Skin epidermis (tissue), 12 donors: ENCODE results near the gene FLT3LG.
"Not testable (repeated sequence)": the region's sequence is repeated elsewhere in the genome, so short reads cannot be mapped to it uniquely, and the experiment has no call there.

Experiments used
- H3K27ac ChIP-seq, 21 experiments: fragments of 200-600 bp; sonication (generic) in 11 of 21; one replicate each; pipeline ENCODE4 v1.5.0; 2020; ENCODE audit warnings: mild to moderate bottlenecking in 3 of 21, inconsistent platforms in 2 of 21, moderate library complexity in 2 of 21
- H3K4me3 ChIP-seq, 7 experiments: fragments of 200-600 bp; sonication (generic) in 2 of 7; one replicate each; pipeline ENCODE4 v1.5.0; 2020; ENCODE audit warnings: inconsistent platforms in 2 of 7, mild to moderate bottlenecking in 2 of 7, moderate library complexity in 1 of 7

The FLT3LG gene

DNA sequence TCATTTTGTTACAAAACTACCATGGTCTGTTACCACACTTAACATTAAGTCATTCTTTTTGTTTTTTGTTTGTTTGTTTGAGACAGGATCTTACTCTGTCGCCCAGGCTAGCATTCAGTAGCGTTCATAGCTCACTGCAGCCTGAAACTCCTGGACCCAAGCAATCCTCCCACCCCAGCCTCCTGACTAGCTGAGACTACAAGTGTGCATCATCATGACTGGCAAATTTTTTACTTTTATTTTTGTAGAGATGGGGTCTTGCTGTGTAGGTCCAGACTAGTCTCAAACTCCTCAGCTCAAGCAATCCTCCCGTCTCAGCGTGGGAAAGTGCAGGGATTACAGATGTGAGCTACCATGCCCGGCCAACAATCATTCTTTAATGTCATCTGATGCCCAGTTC is 17.7 kb upstream of the FLT3LG start:
- Histone ChIP-seq H3K27ac (peak overlapping the region in 17 of 21 experiments; percentile 21 to 80 (median 58)), H3K4me3 (no peak overlapping the region)

DNA sequence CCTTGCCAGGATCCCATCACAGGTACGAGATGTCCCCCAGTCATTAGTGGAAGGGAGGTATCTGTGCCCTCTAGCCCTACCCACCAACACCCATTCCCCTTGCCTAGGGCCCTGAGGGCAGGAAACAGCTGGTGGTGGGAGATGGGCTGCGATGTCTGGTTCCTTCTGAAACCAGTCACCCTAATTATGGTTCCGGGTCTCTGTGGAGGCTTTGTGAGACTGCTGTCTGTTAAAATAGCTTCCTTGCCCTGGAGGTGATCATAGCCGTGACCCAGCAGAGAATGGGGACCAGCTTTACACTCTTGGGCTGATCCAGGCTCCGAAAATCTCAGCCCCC is 15.5 kb upstream of the FLT3LG start:
- peak overlapping the region in 20 of 21 experiments; percentile 11 to 88 (median 63) for H3K27ac ChIP-seq

DNA sequence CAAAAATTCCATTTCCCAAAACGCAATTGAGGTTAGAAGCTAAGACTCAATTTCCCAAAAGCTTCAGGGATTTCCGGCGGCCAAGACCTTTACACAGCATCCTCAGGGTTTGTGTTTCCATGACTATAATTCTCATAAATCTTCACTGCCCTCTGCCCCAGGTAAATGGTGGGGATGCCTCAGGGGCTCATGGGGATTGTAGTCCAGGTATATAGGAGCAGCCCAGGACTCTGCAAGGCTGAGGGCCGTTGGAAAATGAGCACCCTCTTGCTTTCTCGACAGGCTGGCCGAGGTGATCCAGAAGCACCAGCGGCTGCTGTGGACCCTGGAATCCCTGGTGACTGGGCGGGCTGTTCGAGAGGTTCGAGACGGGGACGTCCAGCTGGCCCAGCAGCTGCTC is 14.6 kb upstream of the FLT3LG start:
- Histone ChIP-seq H3K27ac (peak overlapping the region in 3 of 21 experiments; percentile 22 to 80 (median 65)), H3K4me3 (no peak overlapping the region)

More for the DNA sequence above, 15.5 kb upstream of the FLT3LG start:
- no peak overlapping the region for H3K4me3 ChIP-seq

DNA sequence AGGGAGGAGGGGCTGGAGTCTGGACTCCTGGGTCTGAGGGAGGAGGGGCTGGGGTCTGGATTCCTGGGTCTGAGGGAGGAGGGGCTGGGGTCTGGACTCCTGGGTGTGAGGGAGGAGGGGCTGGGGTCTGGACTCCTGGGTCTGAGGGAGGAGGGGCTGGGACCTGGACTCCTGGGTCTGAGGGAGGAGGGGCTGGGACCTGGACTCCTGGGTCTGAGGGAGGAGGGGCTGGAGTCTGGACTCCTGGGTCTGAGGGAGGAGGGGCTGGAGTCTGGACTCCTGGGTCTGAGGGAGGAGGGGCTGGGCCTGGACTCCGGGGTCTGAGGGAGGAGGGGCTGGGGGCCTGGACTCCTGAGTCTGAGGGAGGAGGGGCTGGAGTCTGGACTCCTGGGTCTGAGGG is 12.9 kb upstream of the FLT3LG start:
- H3K4me3 ChIP-seq: not testable (repeated sequence)
- peak overlapping the region in 2 of 21 experiments; percentile 23 to 47 for H3K27ac ChIP-seq

DNA sequence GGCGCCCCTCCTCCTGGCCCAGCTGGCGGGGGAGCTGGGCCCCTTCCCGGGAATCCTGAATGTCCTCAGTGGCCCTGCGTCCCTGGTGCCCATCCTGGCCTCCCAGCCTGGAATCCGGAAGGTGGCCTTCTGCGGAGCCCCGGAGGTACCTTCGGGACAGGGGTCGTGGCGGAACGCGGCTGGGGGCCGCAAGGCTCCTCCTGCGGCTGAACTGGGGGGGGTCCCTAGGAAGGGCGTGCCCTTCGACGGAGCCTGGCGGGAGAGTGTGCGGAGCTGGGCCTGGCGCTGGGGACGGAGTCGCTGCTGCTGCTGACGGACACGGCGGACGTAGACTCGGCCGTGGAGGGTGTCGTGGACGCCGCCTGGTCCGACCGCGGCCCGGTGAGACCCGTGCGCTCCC is 12.4 kb upstream of the FLT3LG start:
- H3K27ac ChIP-seq: peak overlapping the region in 1 of 21 experiments; percentile 47

DNA sequence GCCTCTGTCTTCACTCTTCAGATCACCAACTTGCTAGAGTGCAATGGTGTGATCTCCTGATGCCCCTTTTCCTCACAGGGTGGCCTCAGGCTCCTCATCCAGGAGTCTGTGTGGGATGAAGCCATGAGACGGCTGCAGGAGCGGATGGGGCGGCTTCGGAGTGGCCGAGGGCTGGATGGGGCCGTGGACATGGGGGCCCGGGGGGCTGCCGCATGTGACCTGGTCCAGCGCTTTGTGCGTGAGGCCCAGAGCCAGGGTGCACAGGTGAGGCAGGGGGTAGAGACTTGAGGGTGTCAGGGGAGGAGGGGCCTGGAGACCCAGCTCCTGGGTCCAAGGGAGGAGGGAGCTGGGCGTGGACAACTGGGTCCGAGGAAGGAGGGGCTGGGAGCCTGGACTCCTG is 11.5 kb upstream of the FLT3LG start:
- Histone ChIP-seq H3K4me3 (no peak overlapping the region), H3K27ac (no peak overlapping the region)

More for the DNA sequence above, 12.4 kb upstream of the FLT3LG start:
- no peak overlapping the region for H3K4me3 ChIP-seq

DNA sequence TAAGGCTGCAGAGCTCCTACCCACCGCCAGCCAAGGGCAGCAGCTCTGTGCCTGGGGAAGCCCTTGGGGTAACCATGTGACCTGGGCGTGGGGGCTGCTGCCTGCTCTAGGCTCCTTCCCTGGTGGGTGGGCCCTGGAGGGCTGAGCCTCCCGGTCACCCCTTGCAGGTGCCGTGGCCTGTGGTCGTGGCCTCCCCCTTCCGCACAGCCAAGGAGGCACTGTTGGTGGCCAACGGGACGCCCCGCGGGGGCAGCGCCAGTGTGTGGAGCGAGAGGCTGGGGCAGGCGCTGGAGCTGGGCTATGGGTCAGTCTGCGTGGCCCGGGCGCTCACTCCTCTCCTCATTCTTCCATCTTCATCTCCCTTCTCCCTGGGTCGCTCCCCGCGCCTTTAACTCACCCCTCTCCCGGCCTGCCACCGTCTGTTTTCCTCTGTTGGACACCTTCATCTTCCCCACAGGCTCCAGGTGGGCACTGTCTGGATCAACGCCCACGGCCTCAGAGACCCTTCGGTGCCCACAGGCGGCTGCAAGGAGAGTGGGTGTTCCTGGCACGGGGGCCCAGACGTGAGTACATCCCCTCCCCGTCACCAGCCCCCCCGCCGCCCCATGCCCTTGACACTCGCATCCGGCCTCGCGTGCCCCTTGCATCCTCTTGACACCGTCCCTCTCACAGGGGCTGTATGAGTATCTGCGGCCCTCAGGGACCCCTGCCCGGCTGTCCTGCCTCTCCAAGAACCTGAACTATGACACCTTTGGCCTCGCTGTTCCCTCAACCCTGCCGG is 9.9 kb upstream of the FLT3LG start:
- H3K4me3 ChIP-seq: no peak overlapping the region
- no peak overlapping the region for H3K27ac ChIP-seq

DNA sequence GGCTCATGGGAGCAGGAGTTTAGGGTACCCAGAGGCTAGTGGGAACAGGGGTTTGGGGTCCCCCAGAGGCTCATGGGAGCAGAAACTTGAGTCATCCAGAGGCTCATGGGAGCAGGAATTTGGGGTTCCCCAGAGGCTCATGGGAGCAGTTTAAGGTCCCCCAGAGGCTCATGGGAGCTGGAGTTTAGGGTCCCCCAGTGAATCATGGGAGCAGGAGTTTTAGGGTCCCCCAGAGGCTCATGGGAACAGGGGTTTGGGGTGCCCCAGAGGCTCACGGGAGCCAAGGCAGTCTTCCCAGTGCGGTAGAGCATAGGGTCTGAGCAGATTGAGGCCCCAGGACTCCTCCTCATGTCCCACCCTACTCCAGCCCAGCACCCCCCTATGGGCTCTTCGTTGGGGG is 8.6 kb upstream of the FLT3LG start:
- no peak overlapping the region for H3K4me3 ChIP-seq
- H3K27ac ChIP-seq: peak overlapping the region in 5 of 21 experiments; percentile 2 to 58 (median 25)

DNA sequence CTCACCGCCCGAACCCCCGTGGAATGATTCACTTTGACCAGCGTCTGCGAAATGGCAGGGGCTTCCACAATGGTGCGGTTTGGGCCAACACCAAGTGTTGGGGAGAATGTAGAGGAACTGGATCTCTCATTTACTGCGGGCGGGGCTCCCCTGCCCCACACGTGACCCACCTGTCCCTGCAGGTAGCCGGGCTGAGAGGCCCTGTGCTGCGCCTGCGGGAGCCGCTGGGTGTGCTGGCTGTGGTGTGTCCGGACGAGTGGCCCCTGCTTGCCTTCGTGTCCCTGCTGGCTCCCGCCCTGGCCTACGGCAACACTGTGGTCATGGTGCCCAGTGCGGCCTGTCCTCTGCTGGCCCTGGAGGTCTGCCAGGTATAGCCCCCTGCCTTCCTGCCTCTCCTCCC is 5.8 kb upstream of the FLT3LG start:
- H3K27ac ChIP-seq: peak overlapping the region in 20 of 21 experiments; percentile 64 to 97 (median 87)

DNA sequence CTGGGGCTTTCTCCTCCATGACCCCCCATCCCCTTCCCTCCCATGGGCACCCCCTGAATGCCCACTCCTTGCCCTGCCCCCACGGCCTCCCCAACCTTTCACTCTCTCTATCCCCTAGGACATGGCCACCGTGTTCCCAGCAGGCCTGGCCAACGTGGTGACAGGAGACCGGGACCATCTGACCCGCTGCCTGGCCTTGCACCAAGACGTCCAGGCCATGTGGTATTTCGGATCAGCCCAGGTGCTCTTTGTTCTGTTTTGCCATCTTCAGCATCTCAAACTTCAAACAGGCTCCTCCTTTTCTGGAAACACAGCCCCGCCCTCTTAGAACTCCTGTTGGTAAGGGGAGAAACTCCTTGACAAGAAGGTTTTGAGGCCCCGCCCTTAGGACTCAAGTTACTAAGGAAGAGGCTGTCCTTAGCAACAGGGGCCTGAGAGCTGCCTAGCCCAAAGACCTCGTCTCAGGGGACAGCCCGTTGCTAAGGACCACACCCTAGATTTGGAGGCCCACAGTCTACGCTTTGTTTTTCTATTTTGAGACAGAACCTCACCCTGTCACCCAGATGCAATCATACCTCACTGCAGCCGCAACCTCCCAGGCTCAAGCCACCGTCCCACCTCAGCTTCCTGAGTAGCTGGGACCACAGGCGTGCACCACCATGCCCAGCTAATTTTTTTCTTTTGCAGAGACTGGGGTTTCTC is 5.1 kb upstream of the FLT3LG start:
- Histone ChIP-seq H3K27ac (peak overlapping the region in 20 of 21 experiments; percentile 64 to 97 (median 87)), H3K4me3 (peak overlapping the region in 2 of 7 experiments; percentile 1 to 26)

More for the DNA sequence above, 5.8 kb upstream of the FLT3LG start:
- peak overlapping the region in 2 of 7 experiments; percentile 1 to 26 for H3K4me3 ChIP-seq

DNA sequence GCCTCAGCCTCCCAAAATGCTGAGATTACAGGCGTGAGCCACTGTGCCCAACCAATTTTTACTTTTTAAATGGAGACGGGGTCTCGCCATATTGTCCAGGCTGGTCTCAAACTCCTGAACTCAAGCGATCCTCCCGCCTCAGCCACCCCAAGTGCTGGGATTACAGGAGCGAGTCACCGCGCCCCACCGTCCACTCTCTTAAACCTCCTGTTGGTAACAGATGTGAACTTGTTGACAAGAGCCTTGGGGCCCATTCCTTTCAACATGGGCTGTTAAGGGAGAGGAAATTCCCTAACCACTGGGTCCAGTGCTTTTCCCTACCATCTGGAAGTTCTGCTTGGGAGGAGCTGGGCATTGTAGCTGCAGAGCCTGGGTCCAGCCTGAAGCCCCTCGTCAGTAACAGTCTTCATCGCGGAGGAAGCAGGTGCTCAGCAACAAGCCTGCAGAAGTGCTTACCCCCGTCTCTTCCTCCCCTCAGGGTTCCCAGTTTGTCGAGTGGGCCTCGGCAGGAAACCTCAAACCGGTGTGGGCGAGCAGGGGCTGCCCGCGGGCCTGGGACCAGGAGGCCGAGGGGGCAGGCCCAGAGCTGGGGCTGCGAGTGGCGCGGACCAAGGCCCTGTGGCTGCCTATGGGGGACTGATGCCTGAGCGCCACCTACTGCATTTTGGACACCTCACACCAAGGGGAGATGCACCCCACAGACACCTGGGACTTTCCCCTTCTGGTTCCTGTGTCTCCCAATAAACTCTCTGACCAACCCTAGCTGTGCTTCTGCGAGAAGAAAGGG is 4.0 kb upstream of the FLT3LG start:
- Histone ChIP-seq H3K27ac (peak overlapping the region in 20 of 21 experiments; percentile 10 to 97 (median 86)), H3K4me3 (no peak overlapping the region)

DNA sequence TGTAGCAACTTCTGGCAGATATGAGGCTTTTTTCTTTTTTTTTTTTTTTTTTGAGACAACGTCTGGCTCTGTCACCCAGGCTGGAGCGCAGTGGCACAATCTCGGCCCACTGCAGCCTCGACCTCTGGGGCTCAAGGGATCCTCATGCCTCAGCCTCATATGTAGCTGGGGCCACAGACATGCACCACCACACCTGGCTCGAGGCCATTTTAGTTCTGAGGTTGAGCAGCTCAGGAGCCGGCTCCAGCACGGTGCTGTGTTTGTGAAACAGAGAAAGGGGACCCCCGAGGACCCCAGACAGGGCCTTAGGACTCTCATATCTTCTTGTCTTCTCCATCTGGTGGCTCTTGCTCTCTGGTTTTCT is 3.4 kb upstream of the FLT3LG start:
- Histone ChIP-seq H3K27ac (peak overlapping the region in 16 of 21 experiments; percentile 10 to 97 (median 86)), H3K4me3 (no peak overlapping the region)

DNA sequence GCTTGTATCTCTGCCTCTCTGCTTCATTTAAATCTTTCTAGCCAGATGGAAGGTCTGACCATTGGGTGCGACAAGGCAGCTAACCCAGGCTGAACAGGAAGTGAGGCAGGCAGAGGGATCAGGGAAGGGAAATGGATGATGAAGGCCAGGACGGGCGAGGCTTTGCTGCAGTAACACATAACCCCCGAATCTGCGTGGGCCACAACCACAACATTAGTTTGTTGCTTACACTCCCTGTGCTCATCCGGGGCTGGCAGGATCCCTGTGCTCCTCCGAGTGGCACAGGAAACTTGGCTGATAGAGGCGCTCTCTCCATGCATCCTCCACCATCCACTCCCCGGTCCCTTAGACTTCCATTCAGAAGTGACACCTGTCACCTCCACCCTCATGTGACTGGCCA is 1.1 kb upstream of the FLT3LG start:
- Histone ChIP-seq H3K4me3 (no peak overlapping the region), H3K27ac (peak overlapping the region in 12 of 21 experiments; percentile 38 to 94 (median 88))

DNA sequence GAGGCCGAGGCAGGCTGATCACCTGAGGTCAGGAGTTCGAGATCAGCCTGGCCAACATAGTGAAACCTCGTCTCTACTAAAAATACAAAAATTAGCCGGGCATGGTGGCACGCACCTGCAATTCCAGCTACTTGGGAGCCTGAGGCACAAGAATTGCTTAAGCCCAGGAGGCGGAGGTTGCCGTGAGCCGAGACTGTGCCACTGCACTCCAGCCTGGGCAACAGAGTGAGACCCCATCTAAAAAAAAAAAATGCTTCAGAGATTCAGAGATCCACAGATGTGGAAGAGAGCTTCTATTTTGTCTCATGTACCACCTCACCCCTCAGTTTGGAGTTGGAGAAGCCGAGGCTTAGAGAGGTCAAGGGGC is 531 bp upstream of the FLT3LG start:
- Histone ChIP-seq H3K27ac (peak overlapping the region in 20 of 21 experiments; percentile 43 to 94 (median 87)), H3K4me3 (peak overlapping the region; percentile 42 to 77 (median 52))

DNA sequence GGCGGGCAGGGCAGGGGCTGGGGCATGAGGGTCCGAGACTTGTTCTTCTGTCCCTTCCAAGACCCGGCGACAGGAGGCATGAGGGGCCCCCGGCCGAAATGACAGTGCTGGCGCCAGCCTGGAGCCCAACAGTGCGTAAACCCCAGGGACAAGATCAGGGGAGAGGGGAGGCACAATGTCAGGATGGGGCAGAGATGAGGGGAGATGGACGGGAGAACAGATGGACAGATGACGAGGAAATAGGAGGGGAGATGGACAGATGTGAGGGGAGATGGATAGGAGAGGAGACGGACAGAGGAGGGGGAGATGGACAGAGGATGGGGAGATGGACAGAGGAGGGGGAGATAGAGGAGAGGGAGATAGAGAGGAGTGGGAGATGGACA is 518 bp downstream of the FLT3LG start:
- H3K4me3 ChIP-seq: peak overlapping the region; percentile 42 to 77 (median 52)
- H3K27ac ChIP-seq: peak overlapping the region; percentile 33 to 94 (median 87)

DNA sequence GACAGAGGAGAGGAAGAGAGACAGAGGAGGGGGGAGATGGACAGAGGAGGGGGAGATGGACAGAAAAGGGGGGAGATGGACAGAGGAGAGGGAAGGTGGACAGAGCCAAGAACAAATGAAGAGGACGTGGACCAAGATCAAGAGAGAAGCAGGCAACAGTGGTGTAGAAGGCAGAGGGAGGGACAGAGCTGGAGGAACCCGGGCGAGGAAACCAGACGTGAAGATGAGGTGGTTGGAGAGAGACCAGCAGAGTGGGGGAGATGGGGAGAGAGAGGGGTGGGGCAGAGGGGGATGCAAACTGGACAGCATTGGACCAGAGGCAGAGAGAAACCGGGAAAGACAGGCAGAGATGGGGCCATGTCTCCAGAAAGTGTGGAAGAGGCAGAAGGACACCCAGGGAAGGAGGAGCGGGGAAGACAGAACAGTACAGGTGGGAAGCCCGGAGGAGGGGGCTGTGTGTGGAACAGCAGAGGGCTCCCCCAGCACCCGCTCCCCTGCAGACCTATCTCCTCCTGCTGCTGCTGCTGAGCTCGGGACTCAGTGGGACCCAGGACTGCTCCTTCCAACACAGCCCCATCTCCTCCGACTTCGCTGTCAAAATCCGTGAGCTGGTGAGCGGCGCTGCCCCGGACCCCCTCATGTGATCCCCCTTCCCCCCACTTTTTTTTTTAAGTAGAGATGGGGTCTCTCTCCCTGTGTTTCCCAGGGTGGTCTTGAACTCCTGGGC is 1.3 kb downstream of the FLT3LG start:
- peak overlapping the region in 17 of 21 experiments; percentile 28 to 94 (median 87) for H3K27ac ChIP-seq
- peak overlapping the region; percentile 2 to 77 (median 52) for H3K4me3 ChIP-seq

DNA sequence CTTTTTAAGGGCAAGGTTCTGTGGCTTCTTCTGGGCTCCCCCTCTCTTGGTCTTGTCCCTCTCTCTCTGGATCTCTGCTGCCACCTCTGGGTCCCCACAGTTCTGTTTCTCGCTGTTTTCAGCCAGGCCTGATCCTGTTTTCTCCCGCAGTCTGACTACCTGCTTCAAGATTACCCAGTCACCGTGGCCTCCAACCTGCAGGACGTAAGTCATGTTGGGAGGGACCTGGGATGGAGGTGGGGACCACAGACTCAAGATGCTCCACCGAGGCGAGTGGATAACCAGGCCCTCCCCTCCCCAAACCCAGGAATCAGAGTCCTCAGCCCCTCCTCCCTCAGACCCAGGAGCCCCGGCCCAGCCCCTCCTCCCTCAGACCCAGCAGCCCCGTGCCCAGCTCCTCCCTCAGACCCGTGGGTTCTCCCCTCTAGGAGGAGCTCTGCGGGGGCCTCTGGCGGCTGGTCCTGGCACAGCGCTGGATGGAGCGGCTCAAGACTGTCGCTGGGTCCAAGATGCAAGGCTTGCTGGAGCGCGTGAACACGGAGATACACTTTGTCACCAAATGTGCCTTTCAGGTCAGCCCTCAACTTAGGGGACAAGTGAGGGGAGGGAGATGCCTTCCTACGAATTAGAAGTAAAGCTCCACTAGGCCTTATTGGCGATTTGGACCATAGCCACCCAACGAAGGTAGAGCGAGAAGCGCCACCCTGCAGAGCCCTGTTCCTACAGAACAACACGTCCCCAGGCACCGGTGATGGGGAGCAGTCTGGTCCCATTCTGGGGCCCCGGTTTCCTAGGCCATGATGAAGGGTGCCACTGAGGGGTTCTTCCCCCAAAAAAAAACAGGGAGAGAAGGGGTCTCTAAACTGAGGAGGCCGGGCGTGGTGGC is 2.2 kb downstream of the FLT3LG start:
- Histone ChIP-seq H3K4me3 (peak overlapping the region in 3 of 7 experiments; percentile 11 to 77 (median 52)), H3K27ac (peak overlapping the region in 16 of 21 experiments; percentile 28 to 94 (median 87))

DNA sequence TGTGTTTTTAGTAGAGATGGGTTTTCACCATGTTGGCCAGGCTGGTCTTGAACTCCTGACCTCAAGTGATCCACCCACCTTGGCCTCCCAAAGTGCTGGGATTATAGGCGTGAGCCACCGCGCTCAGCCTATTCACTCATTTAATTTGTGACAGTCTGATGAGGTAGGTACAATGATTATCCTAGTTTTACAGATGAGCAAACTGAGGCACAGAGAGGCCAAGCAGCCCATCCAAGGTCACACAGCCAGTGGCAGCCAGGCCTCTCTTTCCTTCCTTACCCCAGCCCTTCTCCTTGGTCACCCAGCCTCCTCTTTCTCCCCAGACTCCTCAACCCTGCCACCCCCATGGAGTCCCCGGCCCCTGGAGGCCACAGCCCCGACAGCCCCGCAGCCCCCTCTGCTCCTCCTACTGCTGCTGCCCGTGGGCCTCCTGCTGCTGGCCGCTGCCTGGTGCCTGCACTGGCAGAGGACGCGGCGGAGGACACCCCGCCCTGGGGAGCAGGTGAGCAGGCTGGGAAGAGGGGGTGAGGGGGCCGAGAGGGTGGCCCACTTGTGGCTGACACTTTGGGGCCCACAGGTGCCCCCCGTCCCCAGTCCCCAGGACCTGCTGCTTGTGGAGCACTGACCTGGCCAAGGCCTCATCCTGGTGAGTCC is 6.1 kb downstream of the FLT3LG start:
- no peak overlapping the region for H3K4me3 ChIP-seq
- no peak overlapping the region for H3K27ac ChIP-seq
